Upper lobe of left lung (tissue), 6 donors: ENCODE measurements around the gene CCT6B. TPM values are rescaled to one million over a fixed set of nuclear protein-coding genes. Genes with fewer than 3 reads are reported as not detected.
"Not testable (repeated sequence)": the region's sequence is repeated elsewhere in the genome, so short reads cannot be mapped to it uniquely, and the experiment has no call there.

ENCODE experiments used
- ATAC-seq, 2 donors: fragments of 200-7000 bp; cut with Tn5 transposase; one replicate each; pipeline ENCODE4 v1.9.1; 2022; ENCODE audit warnings: mild to moderate bottlenecking in 2 of 2, moderate library complexity in 2 of 2; ENCODE audit not compliant: low FRiP score in 2 of 2
- DNase-seq, 2 donors: peaks; one replicate each; pipeline ENCODE4 v3.0.0-alpha.2; 2019 to 2020
- H3K27ac ChIP-seq, 4 donors: fragments of 200-600 bp; sonication (generic); one replicate each; pipeline ENCODE4 v1.5.1; 2016 to 2019
- H3K27me3 ChIP-seq, 4 donors: fragments of 200-600 bp; sonication (generic); one replicate each; pipeline ENCODE4 v1.5.1; 2017 to 2019
- H3K36me3 ChIP-seq, 4 donors: fragments of 200-600 bp; sonication (generic); one replicate each; pipeline ENCODE4 v1.5.1; 2016 to 2019
- H3K4me1 ChIP-seq, 4 donors: fragments of 200-600 bp; sonication (generic); one replicate each; pipeline ENCODE4 v1.5.1; 2018 to 2019
- H3K4me3 ChIP-seq, 4 donors: fragments of 200-600 bp; sonication (generic); one replicate each; pipeline ENCODE4 v1.5.1; 2017 to 2019; ENCODE audit warnings: mild to moderate bottlenecking in 2 of 4, moderate library complexity in 1 of 4
- H3K9me3 ChIP-seq, 4 donors: fragments of 200-600 bp; sonication (generic); one replicate each; pipeline ENCODE4 v1.5.1; 2018 to 2019
- EP300 ChIP-seq, 4 donors: sonication (generic); formaldehyde crosslinking; IDR thresholded peaks; one replicate each; pipeline ENCODE4 v1.5.1; 2017; ENCODE audit warnings: antibody characterized with exemption in 4 of 4, control low read depth in 2 of 4
- POLR2A ChIP-seq, 4 donors: fragments of 450-650 bp; IDR thresholded peaks; one replicate each; pipeline ENCODE4 v1.5.1; 2016 to 2017; ENCODE audit warnings: antibody characterized with exemption in 4 of 4, mild to moderate bottlenecking in 2 of 4
- POLR2AphosphoS5 ChIP-seq, 2 donors: sonication (generic); formaldehyde crosslinking; IDR thresholded peaks; one replicate each; pipeline ENCODE4 v1.5.1; 2017; ENCODE audit warnings: antibody characterized with exemption in 2 of 2
- WGBS, 2 donors: methylation state at CpG; one replicate each; pipeline ENCODE4 v1.1.5; 2017 to 2018; 5-methylcytosine and 5-hydroxymethylcytosine counted together
- total RNA-seq, 6 donors: library from RNA; depleted of rRNA in 4 of 6; stranded (reverse); fragments of >200 nt in 4 of 6; gene quantifications; one replicate each; pipeline versions ENCODE4 v1.1.0 to v1.2.1, GENCODE V29; 2016 to 2021
- TF ChIP-seq, protein P1 (sequence below), 6 experiments: fragments of 450-650 bp in 4 of 6; fragments of 200-600 bp in 2 of 6; sonication (generic) in 2 of 6; IDR thresholded peaks; one replicate each; pipeline ENCODE4 v1.5.1; 2016 to 2019; ENCODE audit warnings: antibody characterized with exemption in 6 of 6
- donor health status: DM: no; HTN: no; CAD: no; lungs with moderate emphysema.
- donor health status: DM: no; HTN: yes; CAD: no; lungs with severe emphysema.

Gene CCT6B
- total RNA-seq, 6 donors from 2014 or later, result 0.54 to 4.5 (median 1.7) TPM

DNA sequence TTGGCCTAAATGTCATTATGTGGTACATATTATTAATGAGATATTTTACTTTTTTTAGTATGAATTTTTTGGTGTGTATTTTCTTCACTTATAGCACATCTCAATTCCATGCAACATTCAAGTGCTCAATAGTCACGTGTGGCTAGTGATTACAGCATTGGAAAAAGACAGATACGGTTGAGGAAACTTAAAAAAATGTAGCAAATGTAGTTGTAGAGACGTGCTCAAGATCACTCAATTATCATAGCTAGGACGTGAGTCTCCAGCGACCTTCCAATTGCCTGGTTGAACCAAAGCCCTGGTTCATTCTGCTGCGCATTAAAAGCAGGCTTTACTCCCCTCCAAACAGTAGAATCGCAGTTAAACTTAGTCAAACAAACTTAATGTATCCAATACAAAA, 17.9 kb upstream of the CCT6B start:
- ATAC-seq, result no peak
- no peak overlapping the region for H3K27ac ChIP-seq
- peaks cover 13 to 33% (median 18%) of the 10 kb centered on the region in 4 donors for H3K4me1 ChIP-seq
- no peak for DNase-seq
- 90% methylated on average over 7 of the region's 7 CpGs for WGBS, 2 donors
- H3K4me3 ChIP-seq, result no peak overlapping the region
- no peak for TF ChIP-seq POLR2A (IDR thresholded peaks at IDR 0.05)
- TF ChIP-seq, protein P1, sequence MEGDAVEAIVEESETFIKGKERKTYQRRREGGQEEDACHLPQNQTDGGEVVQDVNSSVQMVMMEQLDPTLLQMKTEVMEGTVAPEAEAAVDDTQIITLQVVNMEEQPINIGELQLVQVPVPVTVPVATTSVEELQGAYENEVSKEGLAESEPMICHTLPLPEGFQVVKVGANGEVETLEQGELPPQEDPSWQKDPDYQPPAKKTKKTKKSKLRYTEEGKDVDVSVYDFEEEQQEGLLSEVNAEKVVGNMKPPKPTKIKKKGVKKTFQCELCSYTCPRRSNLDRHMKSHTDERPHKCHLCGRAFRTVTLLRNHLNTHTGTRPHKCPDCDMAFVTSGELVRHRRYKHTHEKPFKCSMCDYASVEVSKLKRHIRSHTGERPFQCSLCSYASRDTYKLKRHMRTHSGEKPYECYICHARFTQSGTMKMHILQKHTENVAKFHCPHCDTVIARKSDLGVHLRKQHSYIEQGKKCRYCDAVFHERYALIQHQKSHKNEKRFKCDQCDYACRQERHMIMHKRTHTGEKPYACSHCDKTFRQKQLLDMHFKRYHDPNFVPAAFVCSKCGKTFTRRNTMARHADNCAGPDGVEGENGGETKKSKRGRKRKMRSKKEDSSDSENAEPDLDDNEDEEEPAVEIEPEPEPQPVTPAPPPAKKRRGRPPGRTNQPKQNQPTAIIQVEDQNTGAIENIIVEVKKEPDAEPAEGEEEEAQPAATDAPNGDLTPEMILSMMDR (IDR thresholded peaks at IDR 0.05), result no peak
- TF ChIP-seq POLR2AphosphoS5 (IDR thresholded peaks at IDR 0.05), result no peak
- TF ChIP-seq EP300 (IDR thresholded peaks at IDR 0.05), result no peak
- peaks cover 0 to 15% (median 0%) of the 10 kb centered on the region in 4 donors for H3K36me3 ChIP-seq
- H3K9me3 ChIP-seq, result no peaks in the 10 kb centered on the region
- no peaks in the 10 kb centered on the region for H3K27me3 ChIP-seq

GRCh38 chr17:34974794-34975785, 13.8 kb upstream of the CCT6B start:
- 84 to 85% methylated on average over 3 of the region's 3 CpGs for WGBS, 2 donors
- DNase-seq, result no peak
- H3K4me1 ChIP-seq, result peaks cover 4 to 7% (median 6%) of the 10 kb centered on the region in 4 donors
- ATAC-seq, result no peak
- H3K9me3 ChIP-seq, result no peaks in the 10 kb centered on the region
- H3K36me3 ChIP-seq, result no peaks in the 10 kb centered on the region
- H3K4me3 ChIP-seq, result no peak overlapping the region
- TF ChIP-seq, protein P1 (IDR thresholded peaks at IDR 0.05), result no peak
- TF ChIP-seq EP300 (IDR thresholded peaks at IDR 0.05), result no peak
- TF ChIP-seq POLR2A (IDR thresholded peaks at IDR 0.05), result no peak
- TF ChIP-seq POLR2AphosphoS5 (IDR thresholded peaks at IDR 0.05), result no peak
- H3K27ac ChIP-seq, result no peak overlapping the region
- H3K27me3 ChIP-seq, result no peaks in the 10 kb centered on the region

DNA sequence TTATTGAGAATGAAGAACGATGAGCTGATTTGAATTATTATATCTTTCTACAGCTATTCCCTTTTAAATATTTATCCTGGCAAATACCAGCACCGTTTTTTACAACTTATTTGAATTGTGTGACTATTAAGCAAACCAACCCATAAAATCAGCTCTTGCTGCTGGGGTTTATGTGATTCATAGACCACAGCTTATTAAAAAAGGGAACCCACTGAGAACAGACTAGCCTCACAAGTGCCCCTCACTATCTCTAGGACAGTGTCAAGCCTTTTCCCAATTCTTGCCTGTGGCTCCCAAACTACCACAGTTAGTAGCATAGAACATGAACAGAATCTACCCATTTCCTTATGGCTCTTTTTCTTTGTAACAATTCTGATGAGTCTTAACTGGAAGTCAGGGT, 12.9 kb upstream of the CCT6B start:
- no peak overlapping the region for H3K27ac ChIP-seq
- no peaks in the 10 kb centered on the region for H3K9me3 ChIP-seq
- H3K27me3 ChIP-seq, result no peaks in the 10 kb centered on the region
- WGBS, 2 donors, result 38 to 68% methylated on average over 2 of the region's 2 CpGs
- TF ChIP-seq, protein P1 (IDR thresholded peaks at IDR 0.05), result no peak
- no peak for TF ChIP-seq EP300 (IDR thresholded peaks at IDR 0.05)
- TF ChIP-seq POLR2A (IDR thresholded peaks at IDR 0.05), result no peak
- TF ChIP-seq POLR2AphosphoS5 (IDR thresholded peaks at IDR 0.05), result no peak
- H3K4me1 ChIP-seq, result no peaks in the 10 kb centered on the region
- DNase-seq (no peak), ATAC-seq (no peak)
- H3K36me3 ChIP-seq, result no peaks in the 10 kb centered on the region
- H3K4me3 ChIP-seq, result no peak overlapping the region

GRCh38 chr17:34958438-34958837, 2.8 kb downstream of the CCT6B start:
- Histone ChIP-seq H3K4me3 (no peak overlapping the region), H3K27me3 (no peaks in the 10 kb centered on the region), H3K4me1 (peaks cover 15 to 22% (median 20%) of the 10 kb centered on the region in 4 donors), H3K27ac (no peak overlapping the region), H3K36me3 (peaks cover 0 to 3% (median 0%) of the 10 kb centered on the region in 4 donors), H3K9me3 (no peaks in the 10 kb centered on the region)
- no peak for DNase-seq
- 79 to 90% methylated on average over 1 of the region's 1 CpG for WGBS, 2 donors
- no peak for TF ChIP-seq POLR2AphosphoS5 (IDR thresholded peaks at IDR 0.05)
- TF ChIP-seq, protein P1 (IDR thresholded peaks at IDR 0.05), result no peak
- TF ChIP-seq EP300 (IDR thresholded peaks at IDR 0.05), result no peak
- TF ChIP-seq POLR2A (IDR thresholded peaks at IDR 0.05), result no peak
- ATAC-seq, result no peak

DNA sequence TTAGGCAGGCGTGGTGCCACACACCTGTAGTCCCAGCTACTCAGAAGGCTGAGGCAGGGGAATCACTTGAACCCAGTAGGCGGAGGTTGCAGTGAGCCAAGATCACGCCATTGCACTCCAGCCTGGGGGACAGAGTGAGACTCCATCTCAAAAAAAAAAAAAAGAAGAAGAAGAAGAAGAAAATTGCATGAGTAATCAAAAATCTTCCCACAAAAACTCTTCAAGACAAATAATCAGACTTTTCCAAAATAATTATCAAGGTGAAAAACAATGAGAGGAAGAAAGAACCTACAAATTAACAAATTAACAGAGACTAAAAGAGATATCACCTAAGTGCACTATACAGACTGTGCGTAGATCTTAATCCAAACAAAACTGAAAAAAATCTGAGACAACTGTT, 10.5 kb downstream of the CCT6B start:
- H3K9me3 ChIP-seq, ATAC-seq, H3K27me3 ChIP-seq, H3K36me3 ChIP-seq, H3K4me1 ChIP-seq, H3K4me3 ChIP-seq, H3K27ac ChIP-seq, DNase-seq: not testable (repeated sequence)
- WGBS, 2 donors, result 87 to 94% methylated on average over 4 of the region's 4 CpGs
